ENCODE measurements around the gene SLC8A2. TPM values are rescaled to one million over a fixed set of nuclear protein-coding genes. Genes with fewer than 3 reads are reported as not detected.

SLC8A2 gene
- total RNA-seq, 4 donors from 2014 or later, result 6.2 to 18.7 (median 10.4) TPM

DNA sequence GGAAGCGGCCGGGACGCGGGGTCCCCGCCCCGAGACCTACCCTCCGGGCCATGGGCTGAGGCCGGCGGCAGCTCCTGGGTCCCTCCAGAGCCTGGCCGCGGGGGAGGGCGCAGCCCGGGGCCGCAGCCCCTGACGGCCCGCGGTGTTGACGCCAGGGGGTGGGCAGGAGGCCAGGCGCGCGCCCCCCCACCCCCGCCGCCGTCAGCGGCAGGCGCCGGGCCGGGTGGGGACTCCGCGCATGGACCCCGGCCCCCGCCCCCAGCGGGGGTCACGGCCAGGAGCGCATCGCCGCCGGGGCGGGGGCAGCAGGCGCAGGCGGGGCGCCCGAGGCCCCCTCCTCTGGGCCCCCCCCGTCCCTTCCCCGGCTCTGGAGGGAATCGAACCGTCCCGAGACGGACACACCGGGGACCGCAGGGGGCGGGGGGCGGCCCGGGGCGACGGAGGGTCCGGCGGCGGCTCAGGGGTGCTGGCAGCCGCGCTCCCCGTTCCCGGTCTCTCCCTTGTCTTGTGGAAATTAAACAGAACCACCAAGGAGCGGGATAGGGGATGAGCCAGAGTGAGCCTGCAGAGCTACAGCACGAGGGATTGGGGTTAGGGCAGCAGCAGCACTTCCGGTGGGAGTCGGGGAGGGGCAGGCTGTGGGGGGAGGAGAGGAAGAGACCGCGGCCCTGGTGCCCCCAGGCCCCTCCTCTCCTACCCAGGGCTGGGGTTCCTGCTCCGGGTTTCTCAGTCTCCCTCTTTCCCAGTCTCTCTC lies 52.5 kb downstream of the SLC8A2 start, which contains the start of gene MEIS3:
Gene MEIS3 (minus strand): TSS at position 498 of the 754 bp plus-strand sequence. CDS start 446 bp downstream, at position 52.
- Histone ChIP-seq H3K27ac (replicated peaks in 1 of 4) (peak within 1 kb of the TSS in 2 of 4 donors; percentile 26 to 49), H3K4me3 (peak within 1 kb of the TSS; percentile 60 to 87 (median 62)), H3K4me1 (peaks cover 0 to 52% (median 29%) of the 10 kb centered on the region in 4 donors), H3K9me3 (no peaks in the 10 kb centered on the region), H3K36me3 (peaks cover 0 to 5% (median 2%) of the 10 kb centered on the region in 4 donors), H3K27me3 (peaks cover 0 to 92% (median 34%) of the 10 kb centered on the region in 4 donors)
- TF ChIP-seq POLR2A (IDR thresholded peaks at IDR 0.05; ENCODE audit: low read depth) (no peak), EP300 (IDR thresholded peaks at IDR 0.05) (no peak), POLR2AphosphoS5 (IDR thresholded peaks at IDR 0.05) (no peak)
- TF ChIP-seq, protein P1, sequence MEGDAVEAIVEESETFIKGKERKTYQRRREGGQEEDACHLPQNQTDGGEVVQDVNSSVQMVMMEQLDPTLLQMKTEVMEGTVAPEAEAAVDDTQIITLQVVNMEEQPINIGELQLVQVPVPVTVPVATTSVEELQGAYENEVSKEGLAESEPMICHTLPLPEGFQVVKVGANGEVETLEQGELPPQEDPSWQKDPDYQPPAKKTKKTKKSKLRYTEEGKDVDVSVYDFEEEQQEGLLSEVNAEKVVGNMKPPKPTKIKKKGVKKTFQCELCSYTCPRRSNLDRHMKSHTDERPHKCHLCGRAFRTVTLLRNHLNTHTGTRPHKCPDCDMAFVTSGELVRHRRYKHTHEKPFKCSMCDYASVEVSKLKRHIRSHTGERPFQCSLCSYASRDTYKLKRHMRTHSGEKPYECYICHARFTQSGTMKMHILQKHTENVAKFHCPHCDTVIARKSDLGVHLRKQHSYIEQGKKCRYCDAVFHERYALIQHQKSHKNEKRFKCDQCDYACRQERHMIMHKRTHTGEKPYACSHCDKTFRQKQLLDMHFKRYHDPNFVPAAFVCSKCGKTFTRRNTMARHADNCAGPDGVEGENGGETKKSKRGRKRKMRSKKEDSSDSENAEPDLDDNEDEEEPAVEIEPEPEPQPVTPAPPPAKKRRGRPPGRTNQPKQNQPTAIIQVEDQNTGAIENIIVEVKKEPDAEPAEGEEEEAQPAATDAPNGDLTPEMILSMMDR (IDR thresholded peaks at IDR 0.05), result no peak
- 2% methylated on average over 11 of the region's 70 CpGs for WGBS
- intact Hi-C loops (cut with DNase I), result no loop called here
- no peak for DNase-seq (ENCODE audit: extremely low spot score)

DNA sequence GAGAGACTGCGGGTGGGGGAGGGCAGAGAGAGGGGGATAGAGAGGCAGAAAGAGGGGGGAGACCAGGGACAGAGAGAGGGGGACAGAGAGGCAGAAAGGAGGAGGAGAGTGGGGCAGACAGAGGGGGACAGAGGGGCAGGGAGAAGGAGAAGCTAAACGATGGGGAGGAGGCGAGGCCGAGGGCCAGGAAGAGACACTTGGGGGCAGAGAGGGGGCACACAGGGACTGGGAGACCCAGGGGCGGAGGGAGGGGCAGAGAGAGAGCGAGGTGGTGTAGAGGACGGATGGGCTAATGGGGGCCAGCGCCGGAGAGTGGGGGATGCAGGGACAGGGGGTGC lies 53.0 kb downstream of the SLC8A2 start:
- no peak for DNase-seq (ENCODE audit: extremely low spot score)
- no peaks in the 10 kb centered on the region for H3K9me3 ChIP-seq
- intact Hi-C loops (cut with DNase I), result no loop called here
- peak overlapping the region; percentile 60 to 87 (median 62) for H3K4me3 ChIP-seq
- WGBS, result 1% methylated on average over 9 of the region's 9 CpGs
- peaks cover 0 to 9% (median 4%) of the 10 kb centered on the region in 4 donors for H3K36me3 ChIP-seq
- peak overlapping the region in 2 of 4 donors; percentile 26 to 49 for H3K27ac ChIP-seq (replicated peaks in 1 of 4)
- peaks cover 0 to 52% (median 29%) of the 10 kb centered on the region in 4 donors for H3K4me1 ChIP-seq
- no peak for TF ChIP-seq POLR2A (IDR thresholded peaks at IDR 0.05; ENCODE audit: low read depth)
- no peak for TF ChIP-seq POLR2AphosphoS5 (IDR thresholded peaks at IDR 0.05)
- TF ChIP-seq EP300 (IDR thresholded peaks at IDR 0.05), result no peak
- H3K27me3 ChIP-seq, result peaks cover 0 to 92% (median 30%) of the 10 kb centered on the region in 4 donors

DNA sequence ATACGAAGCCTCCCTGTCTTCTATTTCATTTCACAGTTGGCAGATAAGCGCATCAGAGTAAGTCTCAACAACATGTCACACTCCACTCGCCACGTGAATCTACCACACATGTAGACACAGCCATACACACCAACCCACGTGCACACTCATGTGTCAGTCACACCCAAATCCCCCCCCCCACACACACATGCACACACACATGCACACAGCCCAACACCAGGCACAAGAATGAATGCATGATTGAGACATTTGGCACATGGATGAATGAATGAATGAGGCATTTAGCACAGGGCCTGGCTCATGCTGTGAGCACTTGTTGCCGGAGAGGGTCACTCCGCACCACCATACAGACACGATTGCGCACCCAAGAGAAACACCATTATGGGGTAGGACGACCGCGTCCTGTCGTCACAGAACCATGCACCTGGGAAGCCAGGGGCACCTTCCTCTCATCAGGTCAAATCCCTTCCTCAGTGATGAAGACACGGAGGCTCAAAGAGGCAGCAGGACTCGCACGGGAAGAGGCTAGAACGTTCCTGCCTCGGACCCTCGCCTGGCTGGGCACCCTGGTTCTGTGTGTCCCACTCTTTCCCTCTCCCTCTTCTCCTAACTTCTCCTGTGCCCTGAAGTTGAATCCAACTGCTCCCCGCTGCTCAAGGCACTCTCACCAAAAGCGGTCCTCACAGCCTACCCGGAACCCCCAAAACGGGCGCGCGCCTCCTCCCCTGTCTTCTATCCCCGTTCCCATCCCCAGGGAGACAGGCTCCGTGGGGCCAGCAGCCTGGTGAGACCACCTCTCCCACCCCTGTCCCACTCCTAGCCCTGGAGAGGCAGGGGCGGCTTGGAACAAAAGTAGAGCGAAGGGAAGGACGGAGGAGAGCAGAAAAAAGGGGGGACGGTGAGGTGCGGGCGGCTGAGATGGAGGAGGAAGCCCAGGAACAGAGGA lies 53.7 kb downstream of the SLC8A2 start:
- 20% methylated on average over 34 of the region's 34 CpGs for WGBS
- Histone ChIP-seq H3K4me1 (peaks cover 0 to 52% (median 29%) of the 10 kb centered on the region in 4 donors), H3K9me3 (no peaks in the 10 kb centered on the region), H3K27ac (replicated peaks in 1 of 4) (no peak overlapping the region), H3K27me3 (peaks cover 0 to 85% (median 24%) of the 10 kb centered on the region in 4 donors), H3K36me3 (peaks cover 0 to 9% (median 4%) of the 10 kb centered on the region in 4 donors), H3K4me3 (peak overlapping the region; percentile 60 to 87 (median 62))
- DNase-seq (ENCODE audit: extremely low spot score), result no peak
- intact Hi-C loops (cut with DNase I), result no loop called here
- TF ChIP-seq POLR2AphosphoS5 (IDR thresholded peaks at IDR 0.05) (no peak), POLR2A (IDR thresholded peaks at IDR 0.05; ENCODE audit: low read depth) (no peak), EP300 (IDR thresholded peaks at IDR 0.05) (no peak)
- TF ChIP-seq, protein P1 (IDR thresholded peaks at IDR 0.05), result no peak

DNA sequence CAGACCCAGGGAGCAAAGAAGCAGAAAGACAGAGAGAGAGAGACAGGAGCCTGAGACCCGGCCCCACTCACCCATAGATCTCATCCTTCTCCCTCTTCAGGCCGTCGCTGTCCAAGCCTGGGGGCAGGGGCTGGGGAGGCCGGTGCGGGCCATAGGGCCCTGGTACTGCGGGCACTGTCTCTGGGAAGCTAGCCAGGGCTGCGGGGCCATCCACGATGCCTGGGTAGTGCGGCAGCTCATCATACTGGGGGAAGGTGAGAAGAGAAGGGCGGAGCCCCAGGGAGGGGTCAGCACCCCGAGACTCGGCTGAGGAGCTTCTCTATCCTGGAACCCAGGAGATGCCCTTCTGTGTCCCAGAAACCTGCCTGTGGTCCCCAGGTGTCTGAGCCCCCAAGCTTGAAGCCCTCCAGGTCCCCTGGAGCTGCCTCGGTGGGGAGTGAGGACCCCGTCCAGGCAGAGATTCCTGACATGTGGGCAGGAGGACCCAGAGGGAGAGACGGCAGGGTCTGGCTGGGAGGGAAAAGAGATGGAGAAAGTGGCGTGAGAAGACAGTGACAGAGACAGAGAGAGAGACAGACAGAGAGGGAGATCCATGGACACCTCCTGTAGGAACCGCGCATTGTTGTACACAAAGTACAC lies 54.5 kb downstream of the SLC8A2 start:
- TF ChIP-seq POLR2AphosphoS5 (IDR thresholded peaks at IDR 0.05) (no peak), POLR2A (IDR thresholded peaks at IDR 0.05; ENCODE audit: low read depth) (no peak), EP300 (IDR thresholded peaks at IDR 0.05) (no peak)
- TF ChIP-seq, protein P1 (IDR thresholded peaks at IDR 0.05), result no peak
- H3K4me1 ChIP-seq, result peaks cover 0 to 52% (median 29%) of the 10 kb centered on the region in 4 donors
- WGBS, result 55% methylated on average over 16 of the region's 18 CpGs
- peaks cover 0 to 9% (median 4%) of the 10 kb centered on the region in 4 donors for H3K36me3 ChIP-seq
- intact Hi-C loops (cut with DNase I), result no loop called here
- no peak for DNase-seq (ENCODE audit: extremely low spot score)
- H3K27me3 ChIP-seq, result peaks cover 0 to 77% (median 20%) of the 10 kb centered on the region in 4 donors
- H3K9me3 ChIP-seq, result no peaks in the 10 kb centered on the region
- H3K4me3 ChIP-seq, result no peak overlapping the region
- no peak overlapping the region for H3K27ac ChIP-seq (replicated peaks in 1 of 4)
